HepG2 (cell line): ENCODE measurements around the gene ZNF621. TPM values are rescaled to one million over a fixed set of nuclear protein-coding genes. Genes with fewer than 3 reads are reported as not detected.

Source experiments
- AKNA ChIP-seq: sonication (generic); formaldehyde crosslinking; IDR thresholded peaks from 2 replicates; pipeline ENCODE4 v1.4.0; 2020; ENCODE audit warnings: missing genetic modification reagents, borderline replicate concordance
- ARNT ChIP-seq: fragments of 450-650 bp; IDR thresholded peaks from 2 replicates; pipeline ENCODE4 v1.6.1; 2017
- DRAP1 ChIP-seq: IDR thresholded peaks from 2 replicates; pipeline ENCODE4 v1.6.1; 2016; ENCODE audit warnings: missing genetic modification reagents, missing compliant biosample characterization
- DZIP1 ChIP-seq: sonication (generic); formaldehyde crosslinking; IDR thresholded peaks from 2 replicates; pipeline ENCODE4 v1.5.0; 2020; ENCODE audit warnings: mild to moderate bottlenecking, missing genetic modification reagents
- FOXC1 ChIP-seq: sonication (generic); formaldehyde crosslinking; IDR thresholded peaks from 2 replicates; pipeline ENCODE4 v1.8.0; 2022; ENCODE audit warnings: mild to moderate bottlenecking, missing genetic modification reagents, borderline replicate concordance
- GATAD1 ChIP-seq: IDR thresholded peaks from 2 replicates; pipeline ENCODE4 v1.6.1; 2016; ENCODE audit warnings: missing genetic modification reagents, missing compliant biosample characterization
- GPBP1L1 ChIP-seq: sonication (generic); formaldehyde crosslinking; IDR thresholded peaks from 2 replicates; pipeline ENCODE4 v1.5.0; 2020; ENCODE audit warnings: mild to moderate bottlenecking, missing genetic modification reagents
- HCFC1 ChIP-seq: fragments of 150-350 bp; IDR thresholded peaks from 2 replicates; pipeline ENCODE4 v1.6.1; 2014; ENCODE audit warnings: low read depth, low read length
- KDM4B ChIP-seq: sonication (generic); formaldehyde crosslinking; IDR thresholded peaks from 2 replicates; pipeline ENCODE4 v1.4.0; 2020; ENCODE audit warnings: missing genetic modification reagents
- TERF1 ChIP-seq: sonication (generic); formaldehyde crosslinking; IDR thresholded peaks from 2 replicates; pipeline ENCODE4 v1.8.0; 2022; ENCODE audit warnings: mild to moderate bottlenecking, missing genetic modification reagents, moderate library complexity
- ZNF432 ChIP-seq: sonication (generic); formaldehyde crosslinking; IDR thresholded peaks from 2 replicates; pipeline ENCODE4 v1.5.0; 2020; ENCODE audit warnings: missing genetic modification reagents, mild to moderate bottlenecking, borderline replicate concordance
- ZNF496 ChIP-seq: sonication (generic); formaldehyde crosslinking; IDR thresholded peaks from 2 replicates; pipeline ENCODE4 v1.8.1; 2023; ENCODE audit warnings: mild to moderate bottlenecking, moderate library complexity, missing genetic modification reagents; ENCODE audit not compliant: insufficient replicate concordance
- ZNF563 ChIP-seq: sonication (generic); formaldehyde crosslinking; IDR thresholded peaks from 2 replicates; pipeline ENCODE4 v1.8.0; 2022; ENCODE audit warnings: mild to moderate bottlenecking, moderate library complexity, missing genetic modification reagents
- polyA plus RNA-seq, 8 experiments: library from polyadenylated mRNA; depleted of rRNA in 3 of 8; stranded (reverse) in 7 of 8; unstranded in 1 of 8; fragments of >200 nt; fragmentation: Illumina TruSeq in 4 of 8; extraction: Trizol in 4 of 8; gene quantifications; 2 replicates each; pipeline versions ENCODE4 v1.2.1 to v1.2.3, GENCODE V29; 2011 to 2016; ENCODE audit warnings: low read depth in 4 of 8, missing spikeins in 1 of 8, mixed read lengths in 1 of 8; ENCODE audit not compliant: insufficient read depth in 1 of 8
- total RNA-seq, 5 experiments: library from RNA; depleted of rRNA; stranded (reverse); fragments of >200 nt; fragmentation: Illumina TruSeq; extraction: Trizol; gene quantifications; 2 replicates each; pipeline ENCODE4 v1.2.3, GENCODE V29; 2016; ENCODE audit warnings: low read depth in 1 of 5

The ZNF621 gene
- total and polyA plus RNA-seq, 2 of the 13 experiments (the other 11 are each of a cell fraction or from before 2014, with no cell fraction given), result 13.2 to 14.9 TPM

GRCh38 chr3:40505599-40506462 lies 18.9 kb upstream of the ZNF621 start, which contains the start of gene ZNF620 (continued):
- TF ChIP-seq TERF1 (CRISPR knock-in tag), result no peak
- peak; percentile 58; the same call in 1 of the 2 replicates for TF ChIP-seq DRAP1 (CRISPR knock-in tag)
- no peak for TF ChIP-seq AKNA (CRISPR knock-in tag)
- TF ChIP-seq ZNF432 (CRISPR knock-in tag), result no peak
- TF ChIP-seq GPBP1L1 (CRISPR knock-in tag), result no peak
- TF ChIP-seq ZNF496 (CRISPR knock-in tag), result no peak
- peak; percentile 48 for TF ChIP-seq HCFC1
- peak; percentile 31; the same call in 1 of the 2 replicates for TF ChIP-seq ZNF563 (CRISPR knock-in tag)
- TF ChIP-seq DZIP1 (CRISPR knock-in tag), result no peak
- TF ChIP-seq FOXC1 (CRISPR knock-in tag), result no peak
- TF ChIP-seq KDM4B (CRISPR knock-in tag), result peak; percentile 92
- no peak for TF ChIP-seq ARNT
- peak; percentile 92 for TF ChIP-seq GATAD1 (CRISPR knock-in tag)
